PC-3 (cell line): ENCODE measurements around the gene STYXL2.

Experiments used
- CTCF ChIP-seq: fragments of 300-600 bp; sonication (generic); conservative IDR thresholded peaks from 2 replicates; pipeline ENCODE4 v1.5.1; 2017; ENCODE audit warnings: antibody characterized with exemption, low read depth, mild to moderate bottlenecking, low read length
- EZH2 ChIP-seq: fragments of 300-600 bp; sonication (generic); IDR thresholded peaks from one replicate; pipeline ENCODE4 v1.6.1; 2017; ENCODE audit warnings: antibody characterized with exemption, mild to moderate bottlenecking, low read length; ENCODE audit not compliant: unreplicated experiment
- EZH2phosphoT487 ChIP-seq: fragments of 300-600 bp; sonication (generic); IDR thresholded peaks from 2 replicates; pipeline ENCODE4 v1.6.1; 2018; ENCODE audit warnings: mild to moderate bottlenecking, antibody characterized with exemption, low read length, borderline replicate concordance

GRCh38 chr1:167111868-167112709, 18.2 kb downstream of the STYXL2 start:
- no peak for TF ChIP-seq CTCF
- no peak for TF ChIP-seq EZH2
- no peak for TF ChIP-seq EZH2phosphoT487
